Pancreas (tissue), 10 donors: ENCODE results near the gene KLK13. TPM values are rescaled to one million over a fixed set of nuclear protein-coding genes. Genes with fewer than 3 reads are reported as not detected.
A peak's percentile ranks its signal among the peaks of the same experiment; 100 is the strongest.

Experiments used
- ATAC-seq, 4 donors: fragments of 200-7000 bp; cut with Tn5 transposase; one replicate each; pipeline versions ENCODE4 v1.8.0 to v1.9.1; 2020; ENCODE audit warnings: mild to moderate bottlenecking in 4 of 4, moderate library complexity in 4 of 4
- DNase-seq, 6 donors: peaks; one replicate each; pipeline ENCODE4 v3.0.0-alpha.2; 2020
- FAIRE-seq: peaks from 2 replicates; lab custom pipeline; 2012; peaks lifted over from hg19 to GRCh38; lab: Jason Lieb, UNC
- H3K27ac ChIP-seq, 4 donors: fragments of 200-600 bp; sonication (generic); 1 replicate in 3 of 4; 2 replicates in 1 of 4; pipeline versions ENCODE4 v1.5.0 to v1.8.0; 2020
- H3K27me3 ChIP-seq, 4 donors: fragments of 200-600 bp; one replicate each; pipeline ENCODE4 v1.8.0; 2021
- H3K36me3 ChIP-seq, 3 donors: fragments of 200-600 bp; sonication (generic) in 1 of 3; one replicate each; pipeline versions ENCODE4 v1.5.0 to v1.8.0; 2020 to 2021
- H3K4me1 ChIP-seq, 3 donors: fragments of 200-600 bp; one replicate each; pipeline ENCODE4 v1.8.0; 2021
- H3K4me3 ChIP-seq, 4 donors: fragments of 200-600 bp; sonication (generic) in 2 of 4; one replicate each; pipeline versions ENCODE4 v1.5.0 to v1.8.0; 2020 to 2021
- H3K9me3 ChIP-seq, 4 donors: fragments of 200-600 bp; one replicate each; pipeline ENCODE4 v1.8.0; 2021
- WGBS, 2 donors: extraction: QIAGEN DNeasy Blood & Tissue Kit; methylation state at CpG; one replicate each; pipeline ENCODE4 v1.1.7; 2013; 5-methylcytosine and 5-hydroxymethylcytosine counted together
- intact Hi-C, 3 donors: fragments of 100-400 bp; cut with DNase I; formaldehyde crosslinking; loops; one replicate each; pipeline versions ENCODE4 v1.11.1 to v1.14.2; 2022
- polyA plus RNA-seq, 2 donors: library from polyadenylated mRNA; stranded (reverse); fragments of 200-250 nt; gene quantifications; one replicate each; pipeline ENCODE4 v1.2.3, GENCODE V29; 2013
- total RNA-seq, 6 donors: library from RNA; stranded (reverse); fragmentation: NEBNext Ultra II Directional in 4 of 6; extraction: Animal tissue kit (Norgen Biotek cat#: 25700) in 4 of 6; gene quantifications; one replicate each; pipeline versions ENCODE4 v1.2.1 to v1.2.4, GENCODE V29; 2021 to 2023
- TF ChIP-seq, protein P1 (sequence below), 4 donors: fragments of 200-600 bp; sonication (generic) in 3 of 4; IDR thresholded peaks; one replicate each; pipeline versions ENCODE4 v1.5.0 to v1.8.0; 2021; ENCODE audit warnings: antibody characterized with exemption in 4 of 4
- donor health status: healthy with polysubstance abuse.
- donor health status: DM: no; HTN: no; CAD: no; lungs with moderate emphysema.
- donor health status: DM: no; HTN: no; CAD: no.
- donor health status: control.
- donor health status: control.
- donor health status: Bipolar disorder and iron deficiency.
- donor health status: DM: yes; HTN: yes; CAD: no.
- donor health status: DM: no; HTN: no; CAD: no.
- donor health status: DM: no; HTN: no; CAD: no.
- donor health status: DM: yes; HTN: yes; CAD: no.

KLK13 gene
- total and polyA plus RNA-seq, 8 donors: 0.59 to 6.4 (median 2.7) TPM; not detected in 1

DNA sequence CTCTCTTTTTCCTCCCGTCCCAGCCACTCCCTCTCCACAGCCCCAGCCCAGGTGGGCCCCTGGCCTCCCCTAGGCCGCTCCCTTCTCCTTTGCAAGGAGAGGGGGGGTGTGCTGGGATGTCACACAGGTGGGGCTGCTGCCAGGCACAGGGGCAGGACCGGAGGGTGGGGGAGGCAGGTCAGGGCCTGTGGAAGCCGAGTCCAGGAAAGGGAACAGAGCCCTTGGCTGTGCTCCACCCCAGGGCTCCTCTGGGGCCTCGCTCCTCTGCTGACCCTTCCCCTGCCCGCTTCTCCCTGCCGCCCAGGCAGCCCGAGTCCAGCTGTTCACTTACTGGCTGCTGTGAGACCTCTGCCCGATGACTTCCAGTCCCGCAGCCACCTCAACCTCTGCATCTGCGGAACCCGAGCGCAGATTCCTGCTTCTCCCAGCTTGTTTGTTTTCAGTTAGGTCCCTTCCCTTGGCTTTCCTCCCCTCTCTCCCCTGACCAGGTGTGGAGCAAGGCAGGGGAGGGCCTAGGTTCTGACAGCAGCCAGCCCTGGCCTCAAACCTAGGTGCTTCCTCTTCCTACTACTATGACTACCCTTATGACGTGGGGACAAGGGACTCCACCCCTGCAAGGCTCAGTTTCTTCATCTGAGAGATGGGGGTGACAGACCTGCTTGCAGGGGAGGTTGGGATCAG is 37.6 kb downstream of the KLK13 start:
- TF ChIP-seq, protein P1, sequence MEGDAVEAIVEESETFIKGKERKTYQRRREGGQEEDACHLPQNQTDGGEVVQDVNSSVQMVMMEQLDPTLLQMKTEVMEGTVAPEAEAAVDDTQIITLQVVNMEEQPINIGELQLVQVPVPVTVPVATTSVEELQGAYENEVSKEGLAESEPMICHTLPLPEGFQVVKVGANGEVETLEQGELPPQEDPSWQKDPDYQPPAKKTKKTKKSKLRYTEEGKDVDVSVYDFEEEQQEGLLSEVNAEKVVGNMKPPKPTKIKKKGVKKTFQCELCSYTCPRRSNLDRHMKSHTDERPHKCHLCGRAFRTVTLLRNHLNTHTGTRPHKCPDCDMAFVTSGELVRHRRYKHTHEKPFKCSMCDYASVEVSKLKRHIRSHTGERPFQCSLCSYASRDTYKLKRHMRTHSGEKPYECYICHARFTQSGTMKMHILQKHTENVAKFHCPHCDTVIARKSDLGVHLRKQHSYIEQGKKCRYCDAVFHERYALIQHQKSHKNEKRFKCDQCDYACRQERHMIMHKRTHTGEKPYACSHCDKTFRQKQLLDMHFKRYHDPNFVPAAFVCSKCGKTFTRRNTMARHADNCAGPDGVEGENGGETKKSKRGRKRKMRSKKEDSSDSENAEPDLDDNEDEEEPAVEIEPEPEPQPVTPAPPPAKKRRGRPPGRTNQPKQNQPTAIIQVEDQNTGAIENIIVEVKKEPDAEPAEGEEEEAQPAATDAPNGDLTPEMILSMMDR (IDR thresholded peaks at IDR 0.05): no peak
- Histone ChIP-seq H3K27ac (peak overlapping the region in 2 of 4 donors; percentile 62 to 68), H3K4me1 (peaks cover 0 to 5% (median 0%) of the 10 kb centered on the region in 3 donors), H3K4me3 (peak overlapping the region in 3 of 4 donors; percentile 27 to 49 (median 34)), H3K9me3 (no peaks in the 10 kb centered on the region), H3K36me3 (no peaks in the 10 kb centered on the region), H3K27me3 (no peaks in the 10 kb centered on the region)
- 18 to 28% methylated on average over 12 to 14 of the region's 14 CpGs for WGBS, 2 donors
- FAIRE-seq: no peak
- peak; percentile 12 to 46 (median 35) for ATAC-seq
- intact Hi-C loops: loop anchor here in 1 of 3 donors (5.0 kb wide), 1 partner anchor 65 kb away; no protein-coding TSS in a partner anchor
- peak in 1 of 6 donors; percentile 72 for DNase-seq

DNA sequence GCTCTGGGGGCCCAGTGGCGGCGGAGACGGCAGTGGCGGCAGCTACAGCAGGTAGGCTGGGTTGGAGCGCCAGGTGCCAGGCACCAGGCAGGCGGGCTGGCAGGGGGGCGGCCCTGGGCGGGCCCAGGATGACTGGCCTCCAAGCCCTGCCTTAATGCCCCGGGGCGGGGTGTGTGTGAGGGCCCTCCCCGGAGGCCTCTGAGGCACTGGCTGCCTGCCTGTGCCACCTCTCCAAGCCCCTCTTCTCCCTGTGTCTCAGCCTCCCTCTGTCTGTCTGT is 38.4 kb downstream of the KLK13 start, which contains the start of gene KLK11:
TSS of gene KLK11 (minus strand) at position 63 of the 278 bp plus-strand sequence. CDS start 985 bp downstream, outside the sequence.
- peak; percentile 22 to 86 (median 68) for DNase-seq
- H3K4me1 ChIP-seq: peaks cover 0 to 9% (median 0%) of the 10 kb centered on the region in 3 donors
- TF ChIP-seq, protein P1 (IDR thresholded peaks at IDR 0.05): no peak
- H3K27me3 ChIP-seq: no peaks in the 10 kb centered on the region
- ATAC-seq: peak; percentile 74 to 85 (median 84)
- peak within 1 kb of the TSS; percentile 37 to 68 (median 59) for H3K27ac ChIP-seq
- H3K9me3 ChIP-seq: no peaks in the 10 kb centered on the region
- no peak for FAIRE-seq
- intact Hi-C loops: loop anchor here in 1 of 3 donors (5.0 kb wide), 1 partner anchor 66 kb away; no protein-coding TSS in a partner anchor
- H3K4me3 ChIP-seq: peak within 1 kb of the TSS in 3 of 4 donors; percentile 27 to 49 (median 34)
- 43 to 59% methylated on average over 10 to 11 of the region's 11 CpGs for WGBS, 2 donors
- no peaks in the 10 kb centered on the region for H3K36me3 ChIP-seq

DNA sequence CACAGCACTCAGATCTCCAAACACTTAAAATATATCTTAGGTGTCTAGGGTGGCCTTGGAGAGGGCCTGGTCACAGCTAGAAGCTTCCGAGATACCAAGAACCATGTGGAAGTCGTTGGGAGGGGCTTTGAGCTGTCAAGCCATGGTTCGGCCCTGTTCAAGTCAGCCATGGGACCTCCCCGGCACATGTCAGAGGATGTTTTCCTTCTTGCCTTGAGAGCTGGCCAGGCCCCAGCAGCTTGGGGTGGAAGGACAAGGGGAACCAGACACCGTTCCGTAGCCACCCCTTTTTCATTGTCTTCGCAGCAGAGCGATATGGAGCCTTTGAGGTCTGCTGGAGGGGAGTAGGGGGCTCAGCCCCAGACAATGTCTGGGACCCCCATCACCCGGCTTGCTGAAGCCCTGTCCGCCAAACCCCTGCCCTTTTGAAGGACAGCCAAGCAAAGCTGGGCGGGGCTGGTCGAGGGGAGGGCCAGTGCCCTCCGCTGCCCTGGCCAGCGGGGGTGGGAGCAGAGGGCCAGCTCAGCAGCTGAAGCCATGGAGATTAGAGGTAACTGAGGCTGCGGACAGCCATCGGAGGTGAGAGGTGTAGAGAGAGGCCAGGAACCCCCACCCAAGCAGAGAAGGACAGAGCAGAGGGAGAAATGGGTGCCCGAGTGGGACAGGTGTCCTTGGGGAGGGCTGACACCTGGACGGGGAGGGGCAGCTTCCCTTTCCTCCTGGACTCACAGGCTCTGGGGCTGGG is 38.9 kb downstream of the KLK13 start:
- DNase-seq: peak in 4 of 6 donors; percentile 20 to 63 (median 39)
- no peak for FAIRE-seq
- ATAC-seq: peak; percentile 58 to 72 (median 70)
- WGBS, 2 donors: 29 to 41% methylated on average over 18 of the region's 18 CpGs
- intact Hi-C loops: loop anchor here in 1 of 3 donors (5.0 kb wide), 1 partner anchor 66 kb away; no protein-coding TSS in a partner anchor
- Histone ChIP-seq H3K9me3 (no peaks in the 10 kb centered on the region), H3K27me3 (no peaks in the 10 kb centered on the region), H3K27ac (peak overlapping the region; percentile 37 to 68 (median 59)), H3K4me3 (peak overlapping the region in 3 of 4 donors; percentile 27 to 49 (median 34)), H3K36me3 (no peaks in the 10 kb centered on the region), H3K4me1 (peaks cover 0 to 12% (median 0%) of the 10 kb centered on the region in 3 donors)
- TF ChIP-seq, protein P1 (IDR thresholded peaks at IDR 0.05): no peak

DNA sequence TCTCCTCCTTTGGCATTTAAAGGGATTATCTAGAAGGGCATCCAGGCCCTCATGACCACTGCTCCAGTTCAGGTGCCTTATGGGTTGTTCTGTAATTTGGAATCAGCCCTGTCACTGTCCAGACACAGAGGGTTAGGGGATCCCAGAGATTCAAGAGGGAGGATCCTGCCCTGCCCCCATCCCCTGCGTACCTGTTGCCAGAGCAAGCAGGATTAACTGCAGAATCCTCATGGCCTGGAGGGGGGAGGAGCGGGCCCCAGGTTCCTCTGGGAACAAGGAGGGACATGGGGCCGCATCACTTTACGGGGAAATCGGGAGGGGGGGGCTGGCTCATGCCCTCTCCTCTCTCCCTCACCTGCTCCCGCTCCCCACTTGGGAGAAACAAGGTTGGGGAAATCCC is 39.5 kb downstream of the KLK13 start:
- Histone ChIP-seq H3K36me3 (no peaks in the 10 kb centered on the region), H3K27ac (peak overlapping the region in 2 of 4 donors; percentile 62 to 68), H3K27me3 (no peaks in the 10 kb centered on the region), H3K9me3 (no peaks in the 10 kb centered on the region), H3K4me1 (peaks cover 0 to 12% (median 0%) of the 10 kb centered on the region in 3 donors), H3K4me3 (peak overlapping the region in 2 of 4 donors; percentile 34 to 49)
- 37 to 74% methylated on average over 6 of the region's 6 CpGs for WGBS, 2 donors
- FAIRE-seq (no peak), DNase-seq (no peak), ATAC-seq (peak in 1 of 4 donors; percentile 10)
- TF ChIP-seq, protein P1 (IDR thresholded peaks at IDR 0.05): no peak
- intact Hi-C loops: loop anchor here in 1 of 3 donors (5.0 kb wide), 1 partner anchor 67 kb away; no protein-coding TSS in a partner anchor
